Esophagus muscularis mucosa (tissue), 4 donors: Measurements from ENCODE around the gene SFT2D3.

Source experiments
- CTCF ChIP-seq, 3 experiments: fragments of 200-600 bp in 2 of 3; fragments of 450-650 bp in 1 of 3; sonication (generic) in 2 of 3; IDR thresholded peaks; one replicate each; pipeline ENCODE4 v1.5.1; 2017 to 2019; ENCODE audit warnings: antibody characterized with exemption in 3 of 3, mild to moderate bottlenecking in 2 of 3, moderate library complexity in 1 of 3
- EP300 ChIP-seq: sonication (generic); formaldehyde crosslinking; IDR thresholded peaks from one replicate; pipeline ENCODE4 v1.6.1; 2017; ENCODE audit warnings: antibody characterized with exemption
- POLR2A ChIP-seq: fragments of 450-650 bp; IDR thresholded peaks from one replicate; pipeline ENCODE4 v1.6.1; 2017; ENCODE audit warnings: antibody characterized with exemption, moderate library complexity, mild to moderate bottlenecking, low read depth
- POLR2AphosphoS5 ChIP-seq, 2 donors: sonication (generic); formaldehyde crosslinking; IDR thresholded peaks; one replicate each; pipeline ENCODE4 v1.6.1; 2017; ENCODE audit warnings: antibody characterized with exemption in 2 of 2

- TF ChIP-seq CTCF (IDR thresholded peaks at IDR 0.05): no peak
- no peak for TF ChIP-seq POLR2AphosphoS5 (IDR thresholded peaks at IDR 0.05)
- no peak for TF ChIP-seq EP300
- TF ChIP-seq POLR2A: no peak
Measured at GRCh38 chr2:127709336-127709735, 8.0 kb downstream of the SFT2D3 start.
